HEK293T (cell line): Measurements from ENCODE around the gene RAB34.

ENCODE experiments used
- CTCF ChIA-PET: fragments of 350-600 bp; formaldehyde crosslinking; extraction: SDS; loops from one replicate; lab custom pipeline; 2021; ENCODE audit warnings: antibody characterized with exemption, inconsistent platforms; lab: Yijun Ruan, JAX
- POLR2A ChIA-PET: fragments of 350-600 bp; formaldehyde crosslinking; extraction: SDS; loops from one replicate; lab custom pipeline; 2020; ENCODE audit warnings: antibody characterized with exemption, inconsistent platforms; lab: Yijun Ruan, JAX
- DNase-seq: peaks from one replicate; pipeline ENCODE4 v3.0.0; 2012; ENCODE audit warnings: mixed read lengths; ENCODE audit errors: extremely low spot score
- ARNT ChIP-seq: fragments of 450-650 bp; IDR thresholded peaks from 2 replicates; pipeline ENCODE4 v1.6.1; 2017; ENCODE audit warnings: mild to moderate bottlenecking
- BHLHE40 ChIP-seq: fragments of 450-650 bp; IDR thresholded peaks from 2 replicates; pipeline ENCODE4 v1.6.1; 2016; ENCODE audit warnings: mild to moderate bottlenecking, moderate library complexity, borderline replicate concordance
- CTBP1 ChIP-seq: fragments of 450-650 bp; IDR thresholded peaks from 2 replicates; pipeline ENCODE4 v1.6.1; 2016; ENCODE audit warnings: borderline replicate concordance
- ELF4 ChIP-seq: fragments of 450-650 bp; IDR thresholded peaks from 2 replicates; pipeline ENCODE4 v1.6.1; 2017; ENCODE audit warnings: antibody characterized with exemption
- FOXA1 ChIP-seq: fragments of 450-650 bp; IDR thresholded peaks from 2 replicates; pipeline ENCODE4 v1.6.1; 2016; ENCODE audit warnings: mild to moderate bottlenecking
- FOXK2 ChIP-seq: fragments of 450-650 bp; IDR thresholded peaks from 2 replicates; pipeline ENCODE4 v1.6.1; 2016; ENCODE audit warnings: mild to moderate bottlenecking
- FOXM1 ChIP-seq: fragments of 450-650 bp; IDR thresholded peaks from 2 replicates; pipeline ENCODE4 v1.6.1; 2017; ENCODE audit warnings: mild to moderate bottlenecking, borderline replicate concordance
- HDGF ChIP-seq: fragments of 450-650 bp; IDR thresholded peaks from 2 replicates; pipeline ENCODE4 v1.6.1; 2017; ENCODE audit warnings: antibody characterized with exemption, borderline replicate concordance
- L3MBTL2 ChIP-seq: fragments of 450-650 bp; conservative IDR thresholded peaks from 2 replicates; pipeline ENCODE4 v1.6.1; 2016; ENCODE audit warnings: mild to moderate bottlenecking
- LEF1 ChIP-seq: fragments of 450-650 bp; IDR thresholded peaks from 2 replicates; pipeline ENCODE4 v1.6.1; 2017; ENCODE audit warnings: mild to moderate bottlenecking, borderline replicate concordance
- NFRKB ChIP-seq: fragments of 450-650 bp; IDR thresholded peaks from 2 replicates; pipeline ENCODE4 v1.6.1; 2016; ENCODE audit warnings: mild to moderate bottlenecking, moderate library complexity
- SP1 ChIP-seq: fragments of 450-650 bp; IDR thresholded peaks from 2 replicates; pipeline ENCODE4 v1.6.1; 2017
- SUZ12 ChIP-seq: fragments of 450-650 bp; IDR thresholded peaks from 2 replicates; pipeline ENCODE4 v1.6.1; 2016; ENCODE audit warnings: mild to moderate bottlenecking
- TARDBP ChIP-seq: fragments of 450-650 bp; IDR thresholded peaks from 2 replicates; pipeline ENCODE4 v1.6.1; 2016
- ZNF384 ChIP-seq: fragments of 450-650 bp; IDR thresholded peaks from 2 replicates; pipeline ENCODE4 v1.6.1; 2016
- TF ChIP-seq, protein P1 (sequence below): fragments of 450-650 bp; IDR thresholded peaks from 2 replicates; pipeline ENCODE4 v1.6.1; 2016

RAB34 gene

DNA sequence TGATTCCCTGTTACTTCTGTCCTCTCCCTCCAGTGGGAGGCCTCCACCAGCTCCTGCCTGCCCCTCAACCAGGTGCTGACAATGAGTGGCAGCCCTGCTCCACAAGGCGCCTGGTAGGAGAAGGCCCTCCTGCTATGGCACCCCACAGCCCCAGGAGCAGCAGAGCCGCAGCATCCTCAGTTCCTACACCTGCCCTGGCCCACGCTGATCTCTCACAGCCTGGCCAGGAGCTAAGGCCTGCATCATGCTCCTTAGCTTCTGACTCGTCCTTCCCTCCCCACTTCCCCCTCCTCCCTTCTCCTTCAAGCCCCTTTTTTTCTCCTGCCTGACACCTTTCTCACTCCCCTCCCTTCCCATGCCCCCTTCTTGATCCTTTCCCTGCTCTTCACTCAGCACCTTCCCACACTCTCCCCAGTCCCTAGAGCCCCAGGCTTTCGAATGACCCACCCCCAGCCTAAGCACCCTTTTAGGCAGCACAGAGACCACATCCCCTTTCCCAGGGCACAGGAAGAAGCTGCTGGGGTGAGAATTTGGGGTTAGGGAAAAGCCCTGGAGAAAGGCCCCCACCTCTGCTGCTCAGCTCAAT lies 12.5 kb downstream of the RAB34 start:
- ChIA-PET CTCF (interaction anchor here (0.6 kb wide), 1 partner anchor 23 kb away, joined by 3 read pairs; no protein-coding TSS in a partner anchor), POLR2A (interaction anchor here (15.7 kb wide), 1 partner anchor 19 kb away, joined by 309 read pairs; the partner anchor contains the start of genes NEK8, RPL23A and TLCD1)
- TF ChIP-seq TARDBP, result no peak
- no peak for TF ChIP-seq SUZ12
- no peak for DNase-seq

DNA sequence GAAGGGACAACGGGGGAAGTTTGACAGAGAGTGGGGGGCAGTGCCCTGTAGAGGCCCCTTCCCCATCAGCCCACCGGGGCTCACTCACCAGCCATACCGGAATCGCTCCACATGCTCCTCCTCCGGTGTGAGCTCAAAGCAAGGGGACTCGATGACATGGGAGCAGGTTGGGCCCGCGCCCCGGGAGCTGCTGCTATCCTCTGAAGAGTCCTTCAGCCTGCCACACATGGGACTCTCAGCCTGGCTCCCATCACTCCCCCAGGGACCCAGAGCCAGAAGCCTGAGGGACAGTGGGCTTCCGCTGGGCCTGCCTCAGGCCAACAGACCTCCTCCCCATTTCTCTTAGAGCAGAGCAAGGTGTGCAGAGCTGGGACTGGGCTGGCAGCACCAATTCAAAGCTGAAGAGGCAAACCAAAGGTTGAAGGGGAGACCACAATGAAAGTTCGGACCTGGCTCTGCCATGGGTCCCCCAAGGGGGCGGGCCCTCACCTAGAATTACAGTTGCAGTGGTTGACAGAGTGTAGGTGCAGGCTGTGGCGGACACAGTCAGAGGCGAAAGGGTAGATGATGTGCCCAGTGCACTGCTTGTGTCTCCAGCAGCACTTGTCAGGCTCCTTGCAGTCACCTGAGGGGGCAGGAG lies 13.3 kb downstream of the RAB34 start:
- CTCF ChIA-PET, result interaction anchor here (0.6 kb wide), 1 partner anchor 16 kb away, joined by 3 read pairs; no protein-coding TSS in a partner anchor
- TF ChIP-seq SUZ12 (no peak), LEF1 (no peak), SP1 (no peak), L3MBTL2 (no peak), HDGF (no peak), FOXK2 (no peak), TARDBP (no peak), FOXM1 (no peak), ARNT (no peak)
- POLR2A ChIA-PET, result interaction anchor here (0.7 to 15.7 kb wide), 2 partner anchors 12 to 20 kb away, joined by 3 to 309 read pairs; partner anchors contain the start of genes NEK8, RPL23A and TLCD1
- DNase-seq, result no peak

DNA sequence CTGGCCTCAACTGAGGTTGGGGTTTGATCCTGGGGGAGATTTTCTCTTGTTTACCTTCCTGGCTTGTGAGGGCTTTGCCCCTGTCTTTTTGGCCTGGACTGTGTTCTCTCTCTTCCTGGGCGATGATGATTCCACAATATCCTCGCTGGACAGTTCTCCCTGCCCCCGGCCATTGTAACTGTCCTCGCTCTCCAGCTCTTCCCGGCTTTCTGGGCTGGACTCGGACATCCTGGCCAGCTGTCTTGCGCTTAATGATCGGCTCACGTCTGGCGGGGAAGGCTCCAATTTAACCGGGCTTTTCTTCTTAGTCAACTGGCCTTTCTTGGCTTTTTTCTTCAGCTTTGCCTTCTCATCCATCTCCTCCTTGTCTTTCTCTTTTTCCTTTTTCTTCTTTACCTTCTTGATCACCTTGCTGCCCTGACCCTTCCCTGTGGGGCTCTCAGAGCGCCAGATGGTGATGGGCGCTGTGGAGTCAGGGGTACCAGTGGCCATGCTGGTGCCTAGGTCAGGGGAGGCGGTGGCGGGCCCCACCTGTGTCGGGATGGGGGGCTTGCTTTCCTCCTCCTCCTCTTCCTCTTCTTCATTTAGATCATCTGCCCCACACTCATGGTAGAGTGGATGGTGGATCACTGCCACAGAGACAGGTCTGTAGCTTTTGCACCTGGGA lies 14.0 kb downstream of the RAB34 start:
- TF ChIP-seq TARDBP, result no peak
- TF ChIP-seq SP1, result no peak
- ChIA-PET CTCF (no interaction called here), POLR2A (interaction anchor here (15.7 kb wide), 1 partner anchor 21 kb away, joined by 309 read pairs; the partner anchor contains the start of genes NEK8, RPL23A and TLCD1)
- DNase-seq, result no peak

DNA sequence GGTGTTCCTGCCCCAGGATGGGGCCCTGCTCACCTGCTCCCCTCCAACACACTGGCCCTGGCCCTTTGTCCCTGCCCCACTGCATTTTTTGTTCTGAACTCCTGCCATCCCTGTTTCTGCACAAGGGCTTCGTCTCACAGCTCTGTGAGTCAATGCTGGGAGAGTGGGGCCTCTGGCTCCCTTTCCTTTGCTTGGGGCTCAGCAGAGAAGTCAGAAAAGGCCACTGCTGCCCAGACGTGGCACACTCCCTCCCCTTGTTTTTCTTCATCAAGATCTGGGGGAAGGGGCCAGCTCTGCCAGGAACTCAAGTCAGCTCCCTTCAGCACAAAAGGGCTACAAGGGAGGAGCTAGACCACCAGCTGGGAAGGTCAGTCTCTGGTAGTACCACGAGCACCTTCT lies 14.9 kb downstream of the RAB34 start:
- POLR2A ChIA-PET, result interaction anchor here (1.0 to 15.7 kb wide), 4 partner anchors 8 to 41 kb away, joined by 3 to 309 read pairs (median 14); partner anchors contain the start of genes NEK8, PROCA1, RPL23A and SDF2
- no peak for DNase-seq
- TF ChIP-seq LEF1 (no peak), SUZ12 (no peak), HDGF (no peak), FOXA1 (no peak), ZNF384 (no peak), TARDBP (no peak), ELF4 (no peak), NFRKB (no peak), CTBP1 (no peak), L3MBTL2 (no peak), FOXK2 (no peak), BHLHE40 (no peak)
- TF ChIP-seq, protein P1, sequence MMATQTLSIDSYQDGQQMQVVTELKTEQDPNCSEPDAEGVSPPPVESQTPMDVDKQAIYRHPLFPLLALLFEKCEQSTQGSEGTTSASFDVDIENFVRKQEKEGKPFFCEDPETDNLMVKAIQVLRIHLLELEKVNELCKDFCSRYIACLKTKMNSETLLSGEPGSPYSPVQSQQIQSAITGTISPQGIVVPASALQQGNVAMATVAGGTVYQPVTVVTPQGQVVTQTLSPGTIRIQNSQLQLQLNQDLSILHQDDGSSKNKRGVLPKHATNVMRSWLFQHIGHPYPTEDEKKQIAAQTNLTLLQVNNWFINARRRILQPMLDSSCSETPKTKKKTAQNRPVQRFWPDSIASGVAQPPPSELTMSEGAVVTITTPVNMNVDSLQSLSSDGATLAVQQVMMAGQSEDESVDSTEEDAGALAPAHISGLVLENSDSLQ, result no peak
- CTCF ChIA-PET, result interaction anchor here (0.8 kb wide), 1 partner anchor 59 kb away, joined by 3 read pairs; no protein-coding TSS in a partner anchor

DNA sequence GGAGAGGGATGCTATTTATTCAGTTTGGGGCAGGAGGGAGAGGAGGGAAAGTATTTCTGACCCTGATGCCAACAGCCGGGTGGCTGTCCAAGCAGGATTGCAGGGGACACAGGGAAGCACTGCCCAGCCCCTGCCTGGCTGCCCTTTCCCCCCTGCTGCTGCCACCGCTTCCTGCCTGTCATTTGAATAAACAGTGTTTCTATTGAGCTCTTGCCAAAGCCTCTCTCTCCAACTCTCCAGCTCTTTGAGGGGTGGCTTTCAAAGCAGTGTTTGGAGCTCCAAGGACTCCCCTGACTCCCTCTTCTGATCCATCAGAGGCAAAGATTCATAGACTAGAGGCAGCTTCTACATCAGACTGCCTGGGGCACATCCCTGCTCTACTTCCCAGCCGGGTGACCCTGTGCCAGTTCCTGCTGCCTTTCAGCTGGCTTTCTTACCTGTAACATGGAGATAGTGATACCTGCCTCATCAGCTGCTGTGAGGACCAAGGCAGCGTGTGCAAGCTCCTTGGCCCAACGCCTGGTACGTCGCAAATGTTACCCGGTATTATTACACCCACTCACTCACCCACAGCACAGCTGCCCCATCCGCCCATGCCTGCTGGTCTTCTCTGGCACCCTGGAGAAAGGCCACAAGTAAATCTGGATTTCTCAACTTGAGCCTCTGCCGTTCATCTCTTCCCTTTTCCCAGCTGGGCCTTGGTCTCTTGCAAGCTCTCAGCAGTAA lies 15.5 kb downstream of the RAB34 start:
- POLR2A ChIA-PET, result interaction anchor here (1.0 to 15.7 kb wide), 4 partner anchors 9 to 40 kb away, joined by 3 to 309 read pairs (median 14); partner anchors contain the start of genes NEK8, PROCA1, RPL23A and SDF2
- CTCF ChIA-PET, result interaction anchor here (0.8 kb wide), 1 partner anchor 58 kb away, joined by 3 read pairs; no protein-coding TSS in a partner anchor
- no peak for DNase-seq
- TF ChIP-seq ELF4, result no peak
- TF ChIP-seq FOXK2, result no peak
- TF ChIP-seq TARDBP, result no peak
- TF ChIP-seq, protein P1, result no peak
- TF ChIP-seq FOXM1, result no peak
- no peak for TF ChIP-seq HDGF
- no peak for TF ChIP-seq CTBP1
- TF ChIP-seq LEF1, result no peak
- TF ChIP-seq ARNT, result no peak
- TF ChIP-seq NFRKB, result no peak
- TF ChIP-seq BHLHE40, result no peak
- no peak for TF ChIP-seq SP1
- TF ChIP-seq FOXA1, result no peak
- TF ChIP-seq L3MBTL2, result no peak
- TF ChIP-seq ZNF384, result no peak
- TF ChIP-seq SUZ12, result no peak
